HepG2 (cell line): ENCODE data around the gene TTLL4. TPM values are rescaled to one million over a fixed set of nuclear protein-coding genes. Genes with fewer than 3 reads are reported as not detected.

ENCODE experiments used
- ARNT ChIP-seq: fragments of 450-650 bp; IDR thresholded peaks from 2 replicates; pipeline ENCODE4 v1.6.1; 2017
- ELF3 ChIP-seq: IDR thresholded peaks from 2 replicates; pipeline ENCODE4 v1.6.1; 2016; ENCODE audit warnings: missing genetic modification reagents, missing compliant biosample characterization
- ETV6 ChIP-seq: sonication (generic); formaldehyde crosslinking; conservative IDR thresholded peaks from 2 replicates; pipeline ENCODE4 v1.4.0; 2020; ENCODE audit warnings: missing genetic modification reagents
- HDAC1 ChIP-seq: sonication (generic); formaldehyde crosslinking; IDR thresholded peaks from 2 replicates; pipeline ENCODE4 v1.5.1; 2020; ENCODE audit warnings: mild to moderate bottlenecking, missing genetic modification reagents
- HINFP ChIP-seq: sonication (generic); formaldehyde crosslinking; IDR thresholded peaks from 2 replicates; pipeline ENCODE4 v1.4.0; 2020; ENCODE audit warnings: low read depth, mild to moderate bottlenecking, missing genetic modification reagents
- ISL2 ChIP-seq: sonication (generic); formaldehyde crosslinking; IDR thresholded peaks from 2 replicates; pipeline ENCODE4 v1.5.0; 2020; ENCODE audit warnings: missing genetic modification reagents
- NAIF1 ChIP-seq: sonication (generic); formaldehyde crosslinking; IDR thresholded peaks from 2 replicates; pipeline ENCODE4 v1.5.0; 2020; ENCODE audit warnings: mild to moderate bottlenecking, missing genetic modification reagents, borderline replicate concordance
- NFKBIZ ChIP-seq: IDR thresholded peaks from 2 replicates; pipeline ENCODE4 v1.6.1; 2018; ENCODE audit warnings: missing genetic modification reagents, missing compliant biosample characterization
- NFYC ChIP-seq: IDR thresholded peaks from 2 replicates; pipeline ENCODE4 v1.6.1; 2016; ENCODE audit warnings: missing genetic modification reagents, missing compliant biosample characterization
- NKX3-1 ChIP-seq: sonication (generic); formaldehyde crosslinking; IDR thresholded peaks from 2 replicates; pipeline ENCODE4 v1.5.0; 2020; ENCODE audit warnings: missing genetic modification reagents
- PHF21A ChIP-seq: sonication (generic); formaldehyde crosslinking; IDR thresholded peaks from 2 replicates; pipeline ENCODE4 v1.5.0; 2020; ENCODE audit warnings: mild to moderate bottlenecking, missing genetic modification reagents
- PITX1 ChIP-seq: sonication (generic); formaldehyde crosslinking; IDR thresholded peaks from 2 replicates; pipeline ENCODE4 v1.5.1; 2020; ENCODE audit warnings: mild to moderate bottlenecking, missing genetic modification reagents
- POLR2G ChIP-seq: fragments of 200-400 bp; formaldehyde crosslinking; IDR thresholded peaks from 2 replicates; pipeline ENCODE4 v1.6.1; 2018; ENCODE audit warnings: mild to moderate bottlenecking, low read depth, low read length, moderate library complexity
- SIN3A ChIP-seq: IDR thresholded peaks from 2 replicates; pipeline ENCODE4 v1.6.1; 2011; ENCODE audit warnings: low read depth, mild to moderate bottlenecking, control low read depth, low read length, borderline replicate concordance
- SMAD1 ChIP-seq: sonication (generic); formaldehyde crosslinking; IDR thresholded peaks from 2 replicates; pipeline ENCODE4 v1.4.0; 2020; ENCODE audit warnings: missing genetic modification reagents, low read depth, mild to moderate bottlenecking, borderline replicate concordance
- SP1 ChIP-seq, 2 experiments: fragments of 450-650 bp in 1 of 2; sonication (generic) in 1 of 2; formaldehyde crosslinking in 1 of 2; IDR thresholded peaks; 2 replicates each; pipeline versions ENCODE4 v1.4.0 to v1.6.1; 2016 to 2020; ENCODE audit warnings: missing genetic modification reagents in 1 of 2
- SP4 ChIP-seq: sonication (generic); formaldehyde crosslinking; IDR thresholded peaks from 2 replicates; pipeline ENCODE4 v1.8.1; 2023; ENCODE audit warnings: mild to moderate bottlenecking, missing genetic modification reagents
- SUZ12 ChIP-seq: fragments of 150-350 bp; IDR thresholded peaks from 2 replicates; pipeline ENCODE4 v1.6.1; 2014; ENCODE audit warnings: low read depth, low read length
- TOE1 ChIP-seq: sonication (generic); formaldehyde crosslinking; IDR thresholded peaks from 2 replicates; pipeline ENCODE4 v1.4.0; 2020; ENCODE audit warnings: mild to moderate bottlenecking, missing genetic modification reagents
- YEATS2 ChIP-seq: sonication (generic); formaldehyde crosslinking; IDR thresholded peaks from 2 replicates; pipeline ENCODE4 v1.4.0; 2020; ENCODE audit warnings: missing genetic modification reagents, borderline replicate concordance
- ZHX1 ChIP-seq: sonication (generic); formaldehyde crosslinking; IDR thresholded peaks from 2 replicates; pipeline ENCODE4 v1.8.1; 2022; ENCODE audit warnings: low read depth, mild to moderate bottlenecking, missing genetic modification reagents
- ZNF335 ChIP-seq: sonication (generic); formaldehyde crosslinking; IDR thresholded peaks from 2 replicates; pipeline ENCODE4 v1.4.0; 2020; ENCODE audit warnings: missing genetic modification reagents
- ZNF841 ChIP-seq: sonication (generic); formaldehyde crosslinking; IDR thresholded peaks from 2 replicates; pipeline ENCODE4 v1.8.1; 2023; ENCODE audit warnings: missing genetic modification reagents, borderline replicate concordance
- ZSCAN12 ChIP-seq: sonication (generic); formaldehyde crosslinking; IDR thresholded peaks from 2 replicates; pipeline ENCODE4 v1.9.0; 2021; ENCODE audit warnings: mild to moderate bottlenecking, missing genetic modification reagents
- polyA plus RNA-seq, 8 experiments: library from polyadenylated mRNA; depleted of rRNA in 3 of 8; stranded (reverse) in 7 of 8; unstranded in 1 of 8; fragments of >200 nt; fragmentation: Illumina TruSeq in 4 of 8; extraction: Trizol in 4 of 8; gene quantifications; 2 replicates each; pipeline versions ENCODE4 v1.2.1 to v1.2.3, GENCODE V29; 2011 to 2016; ENCODE audit warnings: low read depth in 4 of 8, missing spikeins in 1 of 8, mixed read lengths in 1 of 8; ENCODE audit not compliant: insufficient read depth in 1 of 8
- total RNA-seq, 5 experiments: library from RNA; depleted of rRNA; stranded (reverse); fragments of >200 nt; fragmentation: Illumina TruSeq; extraction: Trizol; gene quantifications; 2 replicates each; pipeline ENCODE4 v1.2.3, GENCODE V29; 2016; ENCODE audit warnings: low read depth in 1 of 5
- TF ChIP-seq, protein P1 (sequence below): sonication (generic); formaldehyde crosslinking; IDR thresholded peaks from 2 replicates; pipeline ENCODE4 v1.4.0; 2020; ENCODE audit warnings: mild to moderate bottlenecking, low read depth, missing genetic modification reagents

Gene TTLL4
- total and polyA plus RNA-seq, 2 of the 13 experiments (the other 11 are each of a cell fraction or from before 2014, with no cell fraction given): 77.5 to 84.6 TPM

- TF ChIP-seq NFYC (CRISPR knock-in tag) (no peak), POLR2G (peak; percentile 98), HDAC1 (CRISPR knock-in tag) (peak; percentile 99), ELF3 (CRISPR knock-in tag) (peak; percentile 94), ZNF841 (no peak), SIN3A (peak; percentile 99), ZHX1 (CRISPR knock-in tag) (0 out of 2 replicates have a peak, but pooled peaks have one; percentile 26), SP4 (CRISPR knock-in tag) (peak; percentile 67), TOE1 (CRISPR knock-in tag) (no peak), SP1 (IDR thresholded peaks at IDR 0.05) (no peak), SP1 (CRISPR knock-in tag; IDR thresholded peaks at IDR 0.05) (peak; percentile 55; the same call in 1 of the 2 replicates), SUZ12 (no peak), ETV6 (CRISPR knock-in tag) (peak; percentile 96), ARNT (no peak), SMAD1 (CRISPR knock-in tag) (peak; percentile 66; the same call in 1 of the 2 replicates), ISL2 (CRISPR knock-in tag) (peak; percentile 54), NAIF1 (peak; percentile 95), YEATS2 (CRISPR knock-in tag) (peak; percentile 93; the same call in 1 of the 2 replicates), PHF21A (CRISPR knock-in tag) (peak; percentile 54; the same call in 1 of the 2 replicates), NFKBIZ (no peak; the same call in 1 of the 2 replicates), HINFP (CRISPR knock-in tag) (peak; percentile 81), PITX1 (CRISPR knock-in tag) (peak; percentile 68), ZNF335 (CRISPR knock-in tag) (peak; percentile 99), NKX3-1 (no peak; the same call in 1 of the 2 replicates), ZSCAN12 (CRISPR knock-in tag) (no peak)
- TF ChIP-seq, protein P1, sequence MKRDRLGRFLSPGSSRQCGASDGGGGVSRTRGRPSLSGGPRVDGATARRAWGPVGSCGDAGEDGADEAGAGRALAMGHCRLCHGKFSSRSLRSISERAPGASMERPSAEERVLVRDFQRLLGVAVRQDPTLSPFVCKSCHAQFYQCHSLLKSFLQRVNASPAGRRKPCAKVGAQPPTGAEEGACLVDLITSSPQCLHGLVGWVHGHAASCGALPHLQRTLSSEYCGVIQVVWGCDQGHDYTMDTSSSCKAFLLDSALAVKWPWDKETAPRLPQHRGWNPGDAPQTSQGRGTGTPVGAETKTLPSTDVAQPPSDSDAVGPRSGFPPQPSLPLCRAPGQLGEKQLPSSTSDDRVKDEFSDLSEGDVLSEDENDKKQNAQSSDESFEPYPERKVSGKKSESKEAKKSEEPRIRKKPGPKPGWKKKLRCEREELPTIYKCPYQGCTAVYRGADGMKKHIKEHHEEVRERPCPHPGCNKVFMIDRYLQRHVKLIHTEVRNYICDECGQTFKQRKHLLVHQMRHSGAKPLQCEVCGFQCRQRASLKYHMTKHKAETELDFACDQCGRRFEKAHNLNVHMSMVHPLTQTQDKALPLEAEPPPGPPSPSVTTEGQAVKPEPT (CRISPR knock-in tag): peak; percentile 69; the same call in 1 of the 2 replicates
Observed at GRCh38 chr2:218671654-218672566, 38.7 kb upstream of the TTLL4 start, which contains the start of the genes RNF25 and STK36 (continued).
